Measurements from ENCODE around the gene KCNK2.
"Not testable (repeated sequence)": the region's sequence is repeated elsewhere in the genome, so short reads cannot be mapped to it uniquely, and the experiment has no call there.

The KCNK2 gene

GRCh38 chr1:215151841-215152549, 69.5 kb downstream of the KCNK2 start:
- DNase-seq (ENCODE audit: low read depth in 2 of 2), result no peak

GRCh38 chr1:215156232-215156631, 73.7 kb downstream of the KCNK2 start:
- no peak for DNase-seq (ENCODE audit: low read depth in 2 of 2)

- no peak for DNase-seq (ENCODE audit: low read depth in 2 of 2)
Measured at GRCh38 chr1:215160351-215160750, 77.8 kb downstream of the KCNK2 start.

- DNase-seq (ENCODE audit: low read depth in 2 of 2), result not testable (repeated sequence)
Measured at GRCh38 chr1:215163144-215163543, 80.6 kb downstream of the KCNK2 start.

GRCh38 chr1:215166886-215167285, 84.3 kb downstream of the KCNK2 start:
- no peak for DNase-seq (ENCODE audit: low read depth in 2 of 2)

GRCh38 chr1:215181518-215181917, 99.0 kb downstream of the KCNK2 start:
- DNase-seq (ENCODE audit: low read depth in 2 of 2), result no peak

- no peak for DNase-seq (ENCODE audit: low read depth in 2 of 2)
Measured at GRCh38 chr1:215185067-215185620, 102.6 kb downstream of the KCNK2 start.

GRCh38 chr1:215188302-215188950, 105.9 kb downstream of the KCNK2 start:
- no peak for DNase-seq (ENCODE audit: low read depth in 2 of 2)

GRCh38 chr1:215192306-215192705, 109.8 kb downstream of the KCNK2 start:
- no peak for DNase-seq (ENCODE audit: low read depth in 2 of 2)

- DNase-seq (ENCODE audit: low read depth in 2 of 2), result no peak
Measured at GRCh38 chr1:215198021-215198420, 115.5 kb downstream of the KCNK2 start.

GRCh38 chr1:215200121-215200520, 117.6 kb downstream of the KCNK2 start:
- no peak for DNase-seq (ENCODE audit: low read depth in 2 of 2)

- DNase-seq (ENCODE audit: low read depth in 2 of 2), result no peak
Measured at GRCh38 chr1:215201283-215201682, 118.7 kb downstream of the KCNK2 start.

GRCh38 chr1:215202868-215203267, 120.3 kb downstream of the KCNK2 start:
- DNase-seq (ENCODE audit: low read depth in 2 of 2), result no peak

GRCh38 chr1:215210167-215210566, 127.6 kb downstream of the KCNK2 start:
- DNase-seq (ENCODE audit: low read depth in 2 of 2), result no peak

- DNase-seq (ENCODE audit: low read depth in 2 of 2), result no peak
Measured at GRCh38 chr1:215215846-215216245, 133.3 kb downstream of the KCNK2 start.

GRCh38 chr1:215219372-215219771, 136.8 kb downstream of the KCNK2 start:
- DNase-seq (ENCODE audit: low read depth in 2 of 2), result no peak

GRCh38 chr1:215220346-215220745, 137.8 kb downstream of the KCNK2 start:
- DNase-seq (ENCODE audit: low read depth in 2 of 2), result no peak

GRCh38 chr1:215226757-215227156, 144.2 kb downstream of the KCNK2 start:
- no peak for DNase-seq (ENCODE audit: low read depth in 2 of 2)

- no peak for DNase-seq (ENCODE audit: low read depth in 2 of 2)
Measured at GRCh38 chr1:215228193-215228592, 145.7 kb downstream of the KCNK2 start.

GRCh38 chr1:215241451-215241850, 158.9 kb downstream of the KCNK2 start:
- DNase-seq (ENCODE audit: low read depth in 2 of 2), result no peak

- DNase-seq (ENCODE audit: low read depth in 2 of 2), result no peak
Measured at GRCh38 chr1:215243345-215244054, 161.0 kb downstream of the KCNK2 start.

- no peak for DNase-seq (ENCODE audit: low read depth in 2 of 2)
Measured at GRCh38 chr1:215250913-215251312, 168.4 kb downstream of the KCNK2 start.

- no peak for DNase-seq (ENCODE audit: low read depth in 2 of 2)
Measured at GRCh38 chr1:215251428-215251827, 168.9 kb downstream of the KCNK2 start.

Measured in stimulated activated CD4-positive, alpha-beta T cell treated with anti-CD3 and anti-CD28 coated beads, Interleukin-1b, Interleukin-23, amount 100 ng/mL, for 4 hours (primary cell).